ENCODE results near the gene C1orf116. TPM values are rescaled to one million over a fixed set of nuclear protein-coding genes. Genes with fewer than 3 reads are reported as not detected.

C1orf116 gene
- total RNA-seq, 4 donors from 2014 or later: 25.7 to 41.2 (median 29.2) TPM

- Histone ChIP-seq H3K4me1 (peaks cover 0 to 6% (median 2%) of the 10 kb centered on the region in 4 donors), H3K4me3 (no peak overlapping the region), H3K27ac (no peak overlapping the region), H3K9me3 (no peaks in the 10 kb centered on the region), H3K27me3 (no peaks in the 10 kb centered on the region), H3K36me3 (no peaks in the 10 kb centered on the region)
- intact Hi-C loops (cut with DNase I; ENCODE audit: low total_unique reads) (no loop called here), in situ Hi-C loops (cut with MboI; ENCODE audit: low pct_ligation_motif_present in 1 of 4, low pct_unique_long_range_greater_than_20kb in 1 of 4, low sequenced_read_pairs in 3 of 4) (no loop called here)
- no peak for DNase-seq
- TF ChIP-seq CTCF (IDR thresholded peaks at IDR 0.05) (no peak), EP300 (IDR thresholded peaks at IDR 0.05; ENCODE audit: low read depth) (no peak), POLR2A (IDR thresholded peaks at IDR 0.05) (no peak), POLR2AphosphoS5 (IDR thresholded peaks at IDR 0.05) (no peak)
Measured at GRCh38 chr1:206992790-206993189, 39.8 kb downstream of the C1orf116 start.

- H3K9me3 ChIP-seq: no peaks in the 10 kb centered on the region
- 90% methylated on average over 1 of the region's 1 CpG; no CpG with 5 or more reads in 1 of the 2 donors for WGBS, 2 donors (ENCODE audit: low coverage in 1 of 2)
- no peak overlapping the region for H3K4me3 ChIP-seq
- no peak for DNase-seq
- TF ChIP-seq CTCF (IDR thresholded peaks at IDR 0.05) (no peak), EP300 (IDR thresholded peaks at IDR 0.05; ENCODE audit: low read depth) (no peak), POLR2AphosphoS5 (IDR thresholded peaks at IDR 0.05) (no peak), POLR2A (IDR thresholded peaks at IDR 0.05) (no peak)
- no peak overlapping the region for H3K27ac ChIP-seq
- H3K4me1 ChIP-seq: no peaks in the 10 kb centered on the region
- no peaks in the 10 kb centered on the region for H3K27me3 ChIP-seq
- in situ Hi-C loops (cut with MboI; ENCODE audit: low pct_ligation_motif_present in 1 of 4, low pct_unique_long_range_greater_than_20kb in 1 of 4, low sequenced_read_pairs in 3 of 4): loop anchor here in 2 of 4 donors (10.0 kb wide), 2 partner anchors 253 to 263 kb away; no protein-coding TSS in a partner anchor
- H3K36me3 ChIP-seq: no peaks in the 10 kb centered on the region
- intact Hi-C loops (cut with DNase I; ENCODE audit: low total_unique reads): no loop called here
Measured at GRCh38 chr1:206987873-206988272, 44.7 kb downstream of the C1orf116 start.

- Histone ChIP-seq H3K27ac (no peak overlapping the region), H3K27me3 (no peaks in the 10 kb centered on the region), H3K36me3 (no peaks in the 10 kb centered on the region), H3K4me1 (no peaks in the 10 kb centered on the region), H3K9me3 (no peaks in the 10 kb centered on the region), H3K4me3 (no peak overlapping the region)
- 71 to 82% methylated on average over 1 to 3 of the region's 3 CpGs for WGBS, 2 donors (ENCODE audit: low coverage in 1 of 2)
- in situ Hi-C loops (cut with MboI; ENCODE audit: low pct_ligation_motif_present in 1 of 4, low pct_unique_long_range_greater_than_20kb in 1 of 4, low sequenced_read_pairs in 3 of 4) (loop anchor here in 2 of 4 donors (10.0 kb wide), 2 partner anchors 252 to 262 kb away; no protein-coding TSS in a partner anchor), intact Hi-C loops (cut with DNase I; ENCODE audit: low total_unique reads) (no loop called here)
- DNase-seq: no peak
- TF ChIP-seq EP300 (IDR thresholded peaks at IDR 0.05; ENCODE audit: low read depth) (no peak), POLR2A (IDR thresholded peaks at IDR 0.05) (no peak), POLR2AphosphoS5 (IDR thresholded peaks at IDR 0.05) (no peak), CTCF (IDR thresholded peaks at IDR 0.05) (no peak)
Measured at GRCh38 chr1:206986885-206987284, 45.7 kb downstream of the C1orf116 start.

DNA sequence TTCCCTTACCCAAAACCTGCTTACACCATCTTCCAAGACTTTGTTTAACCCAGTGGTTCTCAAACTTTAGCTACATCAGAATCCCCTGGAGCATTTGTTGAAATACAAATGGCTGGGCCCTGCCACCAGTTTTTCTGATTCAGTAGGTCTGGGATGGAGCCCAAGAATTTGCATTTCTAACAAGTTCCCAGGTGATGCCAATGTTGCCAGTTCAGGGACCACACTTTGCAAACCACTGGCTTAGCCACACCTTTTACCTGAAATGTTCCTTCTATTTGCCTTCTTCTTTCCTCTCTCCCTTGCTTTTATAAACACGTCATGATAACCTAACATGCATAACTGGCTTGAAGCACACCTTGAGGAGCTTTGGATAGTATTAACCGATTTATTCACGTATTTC, 46.2 kb downstream of the C1orf116 start:
- no peaks in the 10 kb centered on the region for H3K27me3 ChIP-seq

More for the DNA sequence above, 46.2 kb downstream of the C1orf116 start:
- Histone ChIP-seq H3K9me3 (no peaks in the 10 kb centered on the region), H3K27ac (no peak overlapping the region), H3K4me3 (no peak overlapping the region), H3K4me1 (no peaks in the 10 kb centered on the region), H3K36me3 (no peaks in the 10 kb centered on the region)
- intact Hi-C loops (cut with DNase I; ENCODE audit: low total_unique reads): no loop called here
- WGBS, 2 donors (ENCODE audit: low coverage in 1 of 2): 63 to 80% methylated on average over 1 to 3 of the region's 3 CpGs
- TF ChIP-seq CTCF (IDR thresholded peaks at IDR 0.05) (no peak), EP300 (IDR thresholded peaks at IDR 0.05; ENCODE audit: low read depth) (no peak), POLR2AphosphoS5 (IDR thresholded peaks at IDR 0.05) (no peak), POLR2A (IDR thresholded peaks at IDR 0.05) (no peak)
- in situ Hi-C loops (cut with MboI; ENCODE audit: low pct_ligation_motif_present in 1 of 4, low pct_unique_long_range_greater_than_20kb in 1 of 4, low sequenced_read_pairs in 3 of 4): loop anchor here in 2 of 4 donors (10.0 kb wide), 2 partner anchors 252 to 262 kb away; no protein-coding TSS in a partner anchor
- DNase-seq: no peak
